Measurements from ENCODE around the gene AMDHD1.

DNA sequence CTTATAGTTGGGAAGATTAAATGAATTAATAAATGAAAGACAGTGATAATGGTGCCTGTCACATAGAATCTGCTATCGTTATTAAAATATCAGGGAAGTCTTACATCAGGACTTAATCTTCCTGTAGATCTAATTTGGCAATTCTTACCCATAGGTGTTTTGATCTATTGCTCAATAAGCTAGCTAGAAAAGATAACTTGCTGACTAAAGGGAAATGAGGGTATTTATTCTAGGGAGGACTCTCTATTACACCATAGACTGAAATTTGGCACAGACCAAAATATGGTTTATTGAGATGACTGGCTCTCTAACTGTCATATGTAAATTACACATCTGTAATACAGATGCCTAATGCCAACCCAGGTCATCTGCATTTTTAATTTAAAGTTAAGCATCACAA lies 41.6 kb downstream of the AMDHD1 start:
- no peak for TF ChIP-seq POLR2A (IDR thresholded peaks at IDR 0.05; ENCODE audit: low read depth, low read length)
- no peak for TF ChIP-seq POLR2AphosphoS5 (IDR thresholded peaks at IDR 0.05; ENCODE audit: low read depth, low read length)
- no peak for TF ChIP-seq TAF1 (IDR thresholded peaks at IDR 0.05; ENCODE audit: borderline replicate concordance, low read depth, low read length)

Data from GM12892 (cell line).